GM18517 (cell line): ENCODE results near the gene PIWIL4.

Experiments used
- ATAC-seq: cut with Tn5 transposase; IDR thresholded peaks from one replicate; pipeline ENCODE4 v1.9.1; 2021; ENCODE audit warnings: mild to moderate bottlenecking, moderate library complexity; ENCODE audit not compliant: unreplicated experiment

Gene PIWIL4

GRCh38 chr11:94567181-94567670 lies at the start of gene PIWIL4:
Gene PIWIL4, plus strand, starts transcription at chr11:94567368. Its CDS starts 151 bp downstream, at chr11:94567519.
- no peak for ATAC-seq

GRCh38 chr11:94518300-94518699 lies 48.9 kb upstream of the PIWIL4 start:
- ATAC-seq, result no peak

GRCh38 chr11:94519478-94520084 lies 47.6 kb upstream of the PIWIL4 start:
- ATAC-seq, result peak; percentile 52

GRCh38 chr11:94521684-94522083 lies 45.5 kb upstream of the PIWIL4 start:
- peak; percentile 66 for ATAC-seq

- no peak for ATAC-seq
These were observed 42.8 kb upstream of the PIWIL4 start for GRCh38 chr11:94524341-94524740.

GRCh38 chr11:94525546-94526324 lies 41.4 kb upstream of the PIWIL4 start:
- ATAC-seq, result no peak

GRCh38 chr11:94526645-94527438 lies 40.3 kb upstream of the PIWIL4 start:
- ATAC-seq, result no peak

- no peak for ATAC-seq
These were observed 38.6 kb upstream of the PIWIL4 start for GRCh38 chr11:94528551-94528950.

GRCh38 chr11:94532211-94532610 lies 35.0 kb upstream of the PIWIL4 start:
- ATAC-seq, result no peak

GRCh38 chr11:94533206-94533605 lies 34.0 kb upstream of the PIWIL4 start:
- ATAC-seq, result no peak

- ATAC-seq, result no peak
These were observed 33.2 kb upstream of the PIWIL4 start for GRCh38 chr11:94533696-94534630.

- no peak for ATAC-seq
These were observed 30.8 kb upstream of the PIWIL4 start for GRCh38 chr11:94536386-94536785.

GRCh38 chr11:94537031-94537600 lies 30.1 kb upstream of the PIWIL4 start:
- ATAC-seq, result no peak

- no peak for ATAC-seq
These were observed 27.7 kb upstream of the PIWIL4 start for GRCh38 chr11:94539420-94539819.

GRCh38 chr11:94543695-94544645 lies 23.2 kb upstream of the PIWIL4 start, which contains the start of gene FUT4:
Gene FUT4, plus strand, starts transcription at chr11:94543921. Its CDS starts 213 bp downstream, at chr11:94544134.
- peak; percentile 81 for ATAC-seq

- ATAC-seq, result no peak
These were observed 22.4 kb upstream of the PIWIL4 start for GRCh38 chr11:94544646-94545263.

GRCh38 chr11:94545264-94546161 lies 21.7 kb upstream of the PIWIL4 start:
- no peak for ATAC-seq

GRCh38 chr11:94546162-94546470 lies 21.1 kb upstream of the PIWIL4 start:
- no peak for ATAC-seq
